NCI-H524 (cell line): ENCODE measurements around the gene OR52E8.

ENCODE experiments used
- DNase-seq, 2 experiments: peaks; one replicate each; lab custom pipeline; 2025; lab: John Stamatoyannopoulos, UW

Gene OR52E8

GRCh38 chr11:5857590-5857989, at the start of gene OR52E8:
OR52E8 (minus strand) TSS chr11:5857690; CDS start chr11:5857690, 0 bp downstream.
- no peak for DNase-seq

DNA sequence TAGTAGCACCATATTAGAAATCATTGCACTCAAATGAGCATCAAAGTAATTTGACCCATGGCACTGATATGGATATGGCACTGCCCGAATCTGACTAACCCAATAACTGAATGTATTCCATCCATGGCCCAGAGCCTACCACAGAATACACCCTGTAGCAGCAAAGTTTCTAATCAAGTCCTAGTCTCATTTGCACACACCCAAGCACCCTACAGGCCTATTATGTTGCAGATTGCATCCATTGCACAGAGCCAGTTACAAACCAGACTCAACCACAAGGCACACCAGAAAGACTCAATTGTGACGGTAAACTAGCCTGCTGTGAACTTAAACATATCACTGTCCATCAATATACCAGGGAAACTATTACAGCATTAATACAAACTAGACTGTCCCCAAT, 42.0 kb upstream of the OR52E8 start:
- DNase-seq, result no peak

DNA sequence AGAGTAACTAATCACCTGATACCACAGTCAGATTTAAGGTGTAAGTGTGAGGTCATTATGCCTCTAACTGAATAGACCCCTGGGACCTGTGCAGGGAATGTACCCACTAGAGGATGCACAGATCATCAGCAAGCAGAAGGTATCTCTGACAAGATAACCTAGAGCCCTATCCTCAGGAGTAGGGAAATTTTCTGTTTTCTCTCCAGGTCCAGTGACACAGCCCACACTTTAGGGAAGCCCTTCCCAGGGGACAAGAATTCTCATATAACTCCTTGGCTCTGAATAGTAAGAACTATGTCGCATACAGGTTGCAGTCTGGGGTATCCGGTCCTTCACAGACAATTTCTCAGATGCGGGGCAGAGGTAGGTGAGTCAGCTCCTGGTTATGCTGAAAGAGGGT, 35.4 kb upstream of the OR52E8 start, which contains the start of gene OR52E5:
OR52E5 (plus strand) TSS at position 301 of the 400 bp plus-strand sequence. CDS start 7,569 bp downstream, outside the sequence.
- DNase-seq, result no peak

DNA sequence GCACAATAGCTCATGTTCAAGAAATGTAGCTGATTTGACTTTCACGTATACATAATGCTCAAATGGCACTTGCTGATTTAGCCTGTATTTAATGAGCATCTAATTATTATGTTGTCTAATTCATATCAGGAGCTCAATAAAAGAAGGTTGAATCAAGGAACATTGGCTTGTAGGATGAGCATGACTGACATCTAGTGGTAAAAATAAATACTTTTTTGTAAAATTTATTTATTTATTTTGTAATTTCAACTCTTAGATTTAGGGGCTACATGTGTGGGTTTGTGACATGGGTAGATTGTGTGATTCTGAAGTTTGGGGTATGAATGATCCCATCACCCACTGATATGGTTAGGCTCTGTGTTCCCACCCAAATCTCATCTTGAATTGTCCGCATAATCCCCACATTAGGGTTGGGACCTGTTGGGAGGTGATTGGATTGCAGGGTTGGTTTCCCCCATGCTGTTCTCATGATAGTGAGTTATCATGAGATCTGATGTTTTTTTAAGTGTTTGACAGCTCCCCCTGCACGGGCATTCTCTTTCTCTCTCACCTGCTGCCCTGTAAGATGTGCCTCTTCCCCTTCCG, 33.8 kb upstream of the OR52E8 start:
- DNase-seq, result peak in 1 of 2 experiments; percentile 2

- DNase-seq, result no peak
These were observed 30.2 kb upstream of the OR52E8 start for GRCh38 chr11:5887661-5888060.

DNA sequence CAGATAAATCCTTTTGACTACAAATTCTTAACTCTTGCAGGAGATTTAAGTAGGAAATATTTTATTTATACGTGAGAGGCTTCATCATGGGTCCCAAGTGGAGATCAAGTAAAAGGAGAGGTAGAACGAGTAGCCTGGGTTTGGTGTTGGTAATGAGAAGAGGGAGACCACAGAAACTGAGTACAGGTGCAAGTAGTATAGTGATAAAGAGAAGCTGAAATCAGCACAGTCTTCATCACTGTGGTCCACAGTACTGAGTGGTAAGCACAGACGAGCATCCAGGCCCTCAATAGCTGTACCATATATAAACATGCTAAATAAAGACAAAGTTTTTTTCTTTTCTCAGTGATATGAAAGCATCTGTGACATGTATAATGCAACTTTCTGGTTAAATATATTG, 29.7 kb upstream of the OR52E8 start:
- no peak for DNase-seq

DNA sequence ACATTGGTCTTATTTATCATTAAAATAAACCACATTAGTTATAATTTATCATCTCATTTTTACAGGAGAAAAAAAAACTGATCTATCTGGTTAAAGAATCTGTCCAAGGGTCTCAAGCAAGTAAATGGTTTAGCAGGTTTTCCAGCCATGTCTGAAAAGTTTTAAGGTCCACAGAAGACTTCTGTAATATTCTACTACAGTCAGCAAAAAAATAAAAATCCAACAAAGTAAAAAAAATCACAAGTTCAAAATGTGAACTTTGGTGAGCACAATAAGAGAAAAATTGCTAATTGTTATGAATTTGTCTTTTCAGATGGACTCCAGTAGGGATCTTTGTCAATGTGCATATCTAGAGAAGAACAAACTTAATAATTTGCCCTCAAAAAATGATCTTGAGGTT, 24.3 kb upstream of the OR52E8 start:
- DNase-seq, result no peak

DNA sequence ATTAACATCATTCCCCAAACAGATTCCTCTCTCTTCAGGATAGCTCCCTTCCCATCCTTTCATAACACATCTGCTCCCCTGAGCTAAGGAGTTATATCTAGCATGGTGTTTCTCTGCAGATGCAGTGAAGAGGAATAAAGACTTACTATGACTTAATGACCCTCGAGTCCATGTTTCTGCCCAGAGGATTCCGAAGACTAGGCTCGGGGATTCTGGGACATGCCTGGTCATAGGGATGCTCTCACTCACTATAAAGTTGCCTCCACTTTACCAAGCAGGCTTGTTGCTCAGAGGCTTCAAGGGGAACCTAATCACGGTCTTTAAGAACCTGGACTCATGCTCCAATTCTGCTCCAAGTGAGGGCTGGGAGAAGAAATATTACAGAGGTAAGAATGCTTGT, 22.8 kb upstream of the OR52E8 start, which contains the start of gene OR52E4:
OR52E4 (plus strand) TSS at position 301 of the 400 bp plus-strand sequence. CDS start 3,664 bp downstream, outside the sequence.
- no peak for DNase-seq

GRCh38 chr11:5878564-5878963, 21.1 kb upstream of the OR52E8 start:
- DNase-seq, result no peak

- no peak for DNase-seq
These were observed 8.3 kb upstream of the OR52E8 start for GRCh38 chr11:5865826-5866225.

GRCh38 chr11:5851002-5851401, 6.5 kb downstream of the OR52E8 start:
- no peak for DNase-seq

DNA sequence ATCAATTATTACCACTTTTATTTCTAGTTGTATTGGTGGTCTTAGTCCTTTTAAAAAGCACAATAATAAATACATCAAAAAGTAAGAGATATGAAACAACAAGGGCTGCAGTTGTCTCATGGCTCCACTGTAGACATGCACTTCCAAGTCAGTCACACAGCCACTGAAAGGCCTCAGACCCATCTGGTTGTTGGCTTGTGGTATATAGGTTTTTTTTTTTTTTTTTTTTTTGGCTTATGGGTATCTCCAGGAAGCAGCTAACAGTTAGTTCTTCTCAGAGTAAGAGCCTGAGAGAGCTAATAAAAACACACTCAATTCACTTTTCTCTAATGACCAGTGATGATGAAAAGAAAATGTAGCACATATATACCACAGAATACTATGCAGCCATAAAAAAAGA, 9.8 kb downstream of the OR52E8 start:
- no peak for DNase-seq

DNA sequence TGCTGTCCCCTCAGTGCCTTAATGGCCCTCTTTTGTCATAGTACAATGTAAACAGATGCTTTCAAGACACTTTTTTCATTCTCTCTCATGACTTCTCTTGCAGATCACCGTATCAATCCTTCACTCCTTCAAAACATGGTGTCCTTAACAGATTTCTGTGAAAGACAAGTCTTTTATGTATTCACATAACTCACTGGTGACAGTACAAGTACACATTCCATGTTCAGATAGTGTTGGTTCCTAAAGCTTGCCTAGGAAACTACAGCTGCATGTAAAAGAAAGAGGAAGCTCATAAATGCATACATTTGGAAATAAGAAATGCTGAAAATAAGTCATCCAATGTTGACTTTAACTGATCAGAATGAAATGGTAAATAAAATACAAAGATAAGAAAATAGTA, 10.8 kb downstream of the OR52E8 start:
- no peak for DNase-seq

DNA sequence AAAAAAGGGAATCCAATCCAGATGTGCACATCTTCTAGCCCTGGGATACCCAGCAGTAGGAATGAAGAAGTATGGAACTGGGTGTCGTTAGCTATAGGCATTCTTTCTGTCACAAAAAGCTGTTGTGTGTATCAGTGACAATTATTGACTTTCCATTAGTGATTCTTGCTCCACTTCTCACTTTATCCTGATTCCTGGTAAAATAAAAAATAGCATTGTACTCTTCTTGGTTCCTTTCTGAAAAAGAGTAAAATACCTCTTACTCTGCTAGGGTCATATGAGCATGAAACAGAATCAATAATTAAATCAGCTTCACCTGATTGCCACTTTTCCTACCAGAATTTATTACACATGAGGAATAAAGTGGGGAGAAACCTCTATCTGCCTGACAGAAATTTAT, 15.7 kb downstream of the OR52E8 start, which contains the start of gene OR52E6:
OR52E6 (minus strand) TSS at position 101 of the 400 bp plus-strand sequence; CDS start at position 101, 0 bp downstream.
- DNase-seq, result no peak

DNA sequence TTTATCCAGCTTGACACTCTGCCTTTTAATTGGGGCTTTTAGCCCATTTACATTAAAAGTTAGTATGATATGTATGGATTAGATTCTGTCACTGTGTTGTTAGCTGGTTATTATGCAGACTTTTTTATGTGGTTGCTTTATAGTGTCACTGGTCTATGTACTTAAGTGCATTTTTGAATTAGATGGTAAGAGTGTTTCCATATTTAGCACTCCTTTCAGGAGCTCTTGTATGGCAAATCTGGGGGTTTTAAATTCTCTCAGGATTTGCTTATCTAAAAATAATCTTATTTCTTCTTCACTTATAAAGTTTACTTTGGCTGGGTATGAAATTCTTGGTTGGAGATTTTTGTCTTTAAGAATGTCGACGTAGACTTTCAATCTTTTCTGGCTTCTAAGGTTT, 19.8 kb downstream of the OR52E8 start:
- no peak for DNase-seq

- no peak for DNase-seq
These were observed 24.0 kb downstream of the OR52E8 start for GRCh38 chr11:5833446-5833845.

DNA sequence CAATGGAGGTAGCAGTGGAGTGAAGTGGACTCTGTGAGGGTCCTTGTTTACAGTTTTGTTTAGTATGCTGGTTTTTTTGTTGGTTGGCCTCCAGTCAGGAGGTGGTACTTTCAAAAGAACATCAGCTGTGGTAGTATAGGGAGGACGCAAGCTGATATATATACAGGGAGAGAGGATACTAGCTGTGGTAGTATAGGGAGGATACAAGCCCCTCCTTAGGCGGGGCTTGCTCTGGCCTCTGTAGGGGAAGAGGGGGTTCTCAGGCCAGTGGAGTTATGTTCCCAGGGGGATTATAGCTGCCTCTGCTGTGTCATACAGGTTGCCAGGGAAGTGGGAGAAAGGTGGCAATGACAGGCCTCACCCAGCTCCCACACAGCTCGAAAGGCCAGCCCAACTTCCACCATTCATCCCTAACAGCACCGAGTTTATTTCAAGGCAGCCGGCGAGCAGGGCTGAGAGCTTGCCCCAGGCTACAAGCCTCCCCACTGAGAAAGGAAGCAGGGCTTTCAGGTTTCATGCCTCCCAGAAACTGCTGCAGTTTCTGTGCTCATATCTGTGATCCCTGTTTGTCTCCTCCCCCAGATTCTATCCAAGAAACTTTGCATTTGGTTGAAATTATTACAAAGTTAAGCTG, 26.2 kb downstream of the OR52E8 start:
- no peak for DNase-seq

DNA sequence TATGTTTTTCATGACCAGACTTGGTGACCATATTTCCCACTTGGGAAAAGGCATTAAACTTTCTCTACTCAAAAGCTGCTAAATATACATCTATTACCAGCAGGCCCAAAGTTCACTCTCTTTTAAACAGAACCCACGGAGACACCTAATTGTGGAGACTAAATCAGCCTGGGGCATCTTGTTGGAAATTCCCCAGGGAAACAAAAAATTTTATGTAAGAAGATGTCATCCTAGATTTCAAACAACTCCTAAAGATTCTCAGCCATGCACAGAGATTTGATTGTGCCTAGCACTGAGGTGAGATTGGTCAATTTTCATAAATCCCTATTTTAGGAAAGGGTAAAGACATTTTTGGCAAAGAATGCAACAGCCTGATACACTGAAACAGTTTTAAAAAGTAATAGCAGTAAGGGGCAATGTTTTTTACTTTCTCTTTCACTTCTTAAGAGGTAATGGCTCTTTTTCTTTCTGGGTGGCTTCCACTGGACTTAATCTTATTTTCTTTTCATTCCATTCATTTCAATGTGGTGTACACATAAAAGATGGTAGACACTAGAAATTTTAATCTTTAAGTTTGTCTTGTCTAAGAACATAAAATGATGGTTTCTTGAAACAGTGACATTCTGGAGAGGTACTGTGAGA, 39.1 kb downstream of the OR52E8 start:
- DNase-seq, result no peak

- no peak for DNase-seq
These were observed 42.0 kb downstream of the OR52E8 start for GRCh38 chr11:5815534-5815933.

GRCh38 chr11:5809905-5810795, 47.3 kb downstream of the OR52E8 start:
- DNase-seq, result no peak

GRCh38 chr11:5809122-5809519, 48.4 kb downstream of the OR52E8 start:
- DNase-seq, result no peak

DNA sequence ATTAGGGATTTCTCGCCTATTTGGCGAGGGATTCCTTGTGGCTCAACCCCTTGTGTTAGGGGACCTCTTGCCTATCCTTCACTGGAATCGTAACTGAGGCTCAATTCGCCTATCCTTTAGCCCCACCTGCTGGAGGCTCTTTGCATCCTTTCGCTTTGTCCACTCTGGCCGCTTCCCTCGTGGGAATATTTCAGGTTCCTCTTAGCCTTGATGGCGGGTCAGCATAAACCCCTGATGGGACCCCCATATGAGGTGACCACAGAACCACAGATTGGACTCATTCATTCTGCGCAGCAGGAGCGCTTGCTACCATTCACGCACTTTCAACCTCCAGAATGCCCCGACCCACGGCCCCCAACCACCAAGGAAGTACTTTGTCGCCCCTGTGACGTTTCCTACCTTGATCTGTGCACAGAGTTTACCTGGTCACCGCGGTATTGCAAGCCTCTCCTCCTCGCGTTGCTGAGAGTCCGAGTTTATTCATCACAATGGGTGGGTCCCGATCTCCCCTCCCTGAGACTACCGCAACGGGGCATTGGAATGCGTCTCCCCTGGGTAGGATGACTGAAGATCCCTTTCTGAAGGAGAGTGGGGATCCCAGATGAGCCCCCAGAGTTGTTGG, 48.9 kb downstream of the OR52E8 start, which contains the start of gene OR52N2:
OR52N2 (plus strand) TSS at position 425 of the 622 bp plus-strand sequence. CDS start 11,412 bp downstream, outside the sequence.
- DNase-seq, result peak; percentile 18 to 58
